HEK293 (cell line): Measurements from ENCODE around the gene NOS1AP.
A peak's percentile ranks its signal among the peaks of the same experiment; 100 is the strongest.
"Not testable (repeated sequence)": the region's sequence is repeated elsewhere in the genome, so short reads cannot be mapped to it uniquely, and the experiment has no call there.

Experiments
- CTCF ChIA-PET: fragments of 350-600 bp; formaldehyde crosslinking; extraction: SDS; loops from one replicate; lab custom pipeline; 2021; ENCODE audit warnings: antibody characterized with exemption; lab: Yijun Ruan, JAX
- POLR2A ChIA-PET: fragments of 300-600 bp; formaldehyde crosslinking; extraction: SDS; loops from one replicate; lab custom pipeline; 2020; ENCODE audit warnings: antibody characterized with exemption, inconsistent platforms; lab: Yijun Ruan, JAX
- H3K27ac ChIP-seq: fragments of 200-500 bp; sonication (Bioruptor generic); 2 replicates; pipeline ENCODE4 v1.5.1; 2014; ENCODE audit warnings: low read depth, low read length, control low read depth, inconsistent platforms; ENCODE audit errors: extremely low read depth
- H3K36me3 ChIP-seq, 2 experiments: fragments of 200-500 bp in 1 of 2; sonication (Bioruptor generic) in 1 of 2; 1 replicate in 1 of 2; 2 replicates in 1 of 2; pipeline ENCODE4 v1.5.1; 2014 to 2017; ENCODE audit warnings: inconsistent platforms in 2 of 2, low read length in 2 of 2; ENCODE audit not compliant: control insufficient read depth in 2 of 2, insufficient read depth in 1 of 2
- H3K4me1 ChIP-seq: fragments of 200-500 bp; sonication (Bioruptor generic); 2 replicates; pipeline ENCODE4 v1.5.1; 2014; ENCODE audit warnings: mild to moderate bottlenecking, low read length, inconsistent platforms; ENCODE audit not compliant: control insufficient read depth, insufficient read depth
- H3K4me3 ChIP-seq: 2 replicates; pipeline ENCODE4 v1.5.1; 2011; ENCODE audit warnings: low read depth, mild to moderate bottlenecking, control low read depth, low read length, moderate library complexity
- H3K9me3 ChIP-seq: fragments of 200-500 bp; sonication (Bioruptor generic); 2 replicates; pipeline ENCODE4 v1.5.1; 2014; ENCODE audit warnings: low read depth, low read length, inconsistent platforms; ENCODE audit not compliant: control insufficient read depth, insufficient read depth
- FEZF1 ChIP-seq: fragments of 450-650 bp; formaldehyde crosslinking; IDR thresholded peaks from 2 replicates; pipeline ENCODE4 v1.5.1; 2016; ENCODE audit warnings: missing biosample characterization, missing genetic modification characterization
- GLI2 ChIP-seq: fragments of 450-650 bp; formaldehyde crosslinking; IDR thresholded peaks from 2 replicates; pipeline ENCODE4; 2017; ENCODE audit warnings: missing biosample characterization, missing genetic modification characterization, low read depth, borderline replicate concordance
- GLIS1 ChIP-seq: fragments of 450-650 bp; formaldehyde crosslinking; IDR thresholded peaks from 2 replicates; pipeline ENCODE4 v1.5.1; 2016; ENCODE audit warnings: missing biosample characterization, missing genetic modification characterization
- IKZF3 ChIP-seq: fragments of 450-650 bp; IDR thresholded peaks from 2 replicates; pipeline ENCODE4 v1.5.0; 2018; ENCODE audit warnings: missing biosample characterization, mild to moderate bottlenecking, missing genetic modification characterization, moderate library complexity
- PRDM1 ChIP-seq: fragments of 450-650 bp; formaldehyde crosslinking; IDR thresholded peaks from 2 replicates; pipeline ENCODE4; 2016; ENCODE audit warnings: missing biosample characterization, missing genetic modification characterization
- RBAK ChIP-seq: fragments of 450-650 bp; formaldehyde crosslinking; IDR thresholded peaks from 2 replicates; pipeline ENCODE4 v1.5.1; 2016; ENCODE audit warnings: missing biosample characterization, missing genetic modification characterization
- SP7 ChIP-seq: fragments of 450-650 bp; formaldehyde crosslinking; IDR thresholded peaks from 2 replicates; pipeline ENCODE4 v1.5.1; 2016; ENCODE audit warnings: missing biosample characterization, missing genetic modification characterization
- ZBTB17 ChIP-seq: fragments of 450-650 bp; formaldehyde crosslinking; IDR thresholded peaks from 2 replicates; pipeline ENCODE4 v1.5.1; 2016; ENCODE audit warnings: missing biosample characterization, missing genetic modification characterization
- ZFHX2 ChIP-seq: fragments of 450-650 bp; formaldehyde crosslinking; conservative IDR thresholded peaks from 2 replicates; pipeline ENCODE4 v1.5.1; 2016; ENCODE audit warnings: missing biosample characterization, missing genetic modification characterization
- ZNF146 ChIP-seq: fragments of 450-650 bp; formaldehyde crosslinking; IDR thresholded peaks from 2 replicates; pipeline ENCODE4 v1.5.1; 2016; ENCODE audit warnings: missing biosample characterization, missing genetic modification characterization
- ZNF248 ChIP-seq: fragments of 450-650 bp; formaldehyde crosslinking; IDR thresholded peaks from 2 replicates; pipeline ENCODE4 v1.5.1; 2017; ENCODE audit warnings: missing biosample characterization, missing genetic modification characterization
- ZNF529 ChIP-seq: fragments of 450-650 bp; formaldehyde crosslinking; IDR thresholded peaks from 2 replicates; pipeline ENCODE4 v1.5.1; 2017; ENCODE audit warnings: missing genetic modification characterization, missing biosample characterization; ENCODE audit not compliant: insufficient replicate concordance
- ZNF600 ChIP-seq: fragments of 450-650 bp; formaldehyde crosslinking; IDR thresholded peaks from 2 replicates; pipeline ENCODE4 v1.5.1; 2016; ENCODE audit warnings: missing biosample characterization, missing genetic modification characterization
- ZNF747 ChIP-seq: fragments of 450-650 bp; formaldehyde crosslinking; IDR thresholded peaks from 2 replicates; pipeline ENCODE4 v1.5.1; 2016; ENCODE audit warnings: missing biosample characterization, missing genetic modification characterization
- ZSCAN30 ChIP-seq: fragments of 450-650 bp; IDR thresholded peaks from 2 replicates; pipeline ENCODE4 v1.5.1; 2018; ENCODE audit warnings: missing biosample characterization, mild to moderate bottlenecking, missing genetic modification characterization, moderate library complexity
- TF ChIP-seq, protein P1 (sequence below): fragments of 450-650 bp; formaldehyde crosslinking; IDR thresholded peaks from 2 replicates; pipeline ENCODE4 v1.5.1; 2016; ENCODE audit warnings: missing biosample characterization, missing genetic modification characterization
- TF ChIP-seq, protein P2 (sequence below): fragments of 450-650 bp; formaldehyde crosslinking; IDR thresholded peaks from 2 replicates; pipeline ENCODE4 v1.5.1; 2017; ENCODE audit warnings: missing biosample characterization, missing genetic modification characterization
- TF ChIP-seq, protein P3 (sequence below): fragments of 450-650 bp; formaldehyde crosslinking; IDR thresholded peaks from 2 replicates; pipeline ENCODE4 v1.5.1; 2016; ENCODE audit warnings: missing biosample characterization, missing genetic modification characterization
- TF ChIP-seq, protein P4 (sequence below): fragments of 450-650 bp; formaldehyde crosslinking; IDR thresholded peaks from 2 replicates; pipeline ENCODE4 v1.5.1; 2016; ENCODE audit warnings: missing biosample characterization, missing genetic modification characterization

NOS1AP gene

DNA sequence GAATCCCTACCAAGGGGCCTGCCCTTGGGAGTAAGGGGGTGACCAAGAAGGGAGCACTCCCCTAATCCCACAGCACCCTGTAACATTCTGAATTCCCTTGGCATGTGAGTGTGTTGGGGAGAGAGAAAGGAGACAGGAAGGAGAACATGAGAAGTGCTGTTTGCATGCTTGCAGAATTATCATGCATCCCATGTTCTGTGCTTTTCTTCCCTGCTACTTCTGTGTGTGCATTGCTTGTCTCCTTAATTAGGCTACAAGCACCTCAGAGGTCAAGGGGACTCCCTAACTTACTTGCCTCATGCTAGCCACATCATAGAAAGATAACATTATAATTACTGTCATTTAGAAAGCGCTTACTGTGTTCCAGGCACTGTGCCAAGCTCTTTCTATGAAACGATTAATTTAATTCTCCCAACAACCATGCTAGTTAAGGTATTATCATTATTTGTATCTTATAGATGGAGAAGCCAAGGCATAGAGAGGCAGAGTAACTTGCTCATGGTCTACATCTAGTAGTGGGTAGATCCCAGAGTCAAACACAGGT lies 11.1 kb downstream of the NOS1AP start (continued):
- TF ChIP-seq, protein P1, sequence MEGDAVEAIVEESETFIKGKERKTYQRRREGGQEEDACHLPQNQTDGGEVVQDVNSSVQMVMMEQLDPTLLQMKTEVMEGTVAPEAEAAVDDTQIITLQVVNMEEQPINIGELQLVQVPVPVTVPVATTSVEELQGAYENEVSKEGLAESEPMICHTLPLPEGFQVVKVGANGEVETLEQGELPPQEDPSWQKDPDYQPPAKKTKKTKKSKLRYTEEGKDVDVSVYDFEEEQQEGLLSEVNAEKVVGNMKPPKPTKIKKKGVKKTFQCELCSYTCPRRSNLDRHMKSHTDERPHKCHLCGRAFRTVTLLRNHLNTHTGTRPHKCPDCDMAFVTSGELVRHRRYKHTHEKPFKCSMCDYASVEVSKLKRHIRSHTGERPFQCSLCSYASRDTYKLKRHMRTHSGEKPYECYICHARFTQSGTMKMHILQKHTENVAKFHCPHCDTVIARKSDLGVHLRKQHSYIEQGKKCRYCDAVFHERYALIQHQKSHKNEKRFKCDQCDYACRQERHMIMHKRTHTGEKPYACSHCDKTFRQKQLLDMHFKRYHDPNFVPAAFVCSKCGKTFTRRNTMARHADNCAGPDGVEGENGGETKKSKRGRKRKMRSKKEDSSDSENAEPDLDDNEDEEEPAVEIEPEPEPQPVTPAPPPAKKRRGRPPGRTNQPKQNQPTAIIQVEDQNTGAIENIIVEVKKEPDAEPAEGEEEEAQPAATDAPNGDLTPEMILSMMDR (tag by site-specific recombination), result no peak
- TF ChIP-seq ZNF529 (tag by site-specific recombination), result no peak
- TF ChIP-seq ZNF248, result no peak
- TF ChIP-seq GLI2 (tag by site-specific recombination), result peak; percentile 36; the same call in 1 of the 2 replicates
- 0 out of 2 replicates have a peak, but pooled peaks have one; percentile 17 for TF ChIP-seq ZBTB17 (tag by site-specific recombination)
- TF ChIP-seq, protein P2, sequence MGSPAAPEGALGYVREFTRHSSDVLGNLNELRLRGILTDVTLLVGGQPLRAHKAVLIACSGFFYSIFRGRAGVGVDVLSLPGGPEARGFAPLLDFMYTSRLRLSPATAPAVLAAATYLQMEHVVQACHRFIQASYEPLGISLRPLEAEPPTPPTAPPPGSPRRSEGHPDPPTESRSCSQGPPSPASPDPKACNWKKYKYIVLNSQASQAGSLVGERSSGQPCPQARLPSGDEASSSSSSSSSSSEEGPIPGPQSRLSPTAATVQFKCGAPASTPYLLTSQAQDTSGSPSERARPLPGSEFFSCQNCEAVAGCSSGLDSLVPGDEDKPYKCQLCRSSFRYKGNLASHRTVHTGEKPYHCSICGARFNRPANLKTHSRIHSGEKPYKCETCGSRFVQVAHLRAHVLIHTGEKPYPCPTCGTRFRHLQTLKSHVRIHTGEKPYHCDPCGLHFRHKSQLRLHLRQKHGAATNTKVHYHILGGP (tag by site-specific recombination), result peak; percentile 81
- TF ChIP-seq ZSCAN30 (tag by site-specific recombination), result no peak
- TF ChIP-seq, all 188 proteins: peak for 11

DNA sequence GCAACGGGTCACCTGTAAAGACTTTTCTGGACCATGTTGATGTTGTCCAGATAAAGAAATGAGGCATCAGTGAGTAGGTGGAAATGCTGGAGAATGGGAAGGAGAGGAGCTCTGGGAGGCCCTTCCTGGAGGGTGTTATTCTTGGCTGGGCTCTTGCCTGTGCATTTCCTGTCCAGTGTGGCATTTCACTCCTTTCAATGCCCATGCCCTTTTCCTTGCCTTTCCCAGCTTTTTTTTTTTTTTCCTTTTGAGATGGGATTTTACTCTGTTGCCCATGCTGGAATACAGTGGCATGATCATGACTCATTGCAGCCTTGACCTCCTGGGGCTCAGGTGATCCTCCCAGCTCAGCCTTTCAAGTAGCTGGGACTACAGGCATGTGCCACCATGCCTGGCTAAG lies 11.8 kb downstream of the NOS1AP start:
- TF ChIP-seq FEZF1 (tag by site-specific recombination) (peak; percentile 63; the same call in 1 of the 2 replicates), ZNF747 (tag by site-specific recombination) (no peak), PRDM1 (peak; percentile 94), ZNF600 (tag by site-specific recombination) (0 out of 2 replicates have a peak, but pooled peaks have one; percentile 44), SP7 (tag by site-specific recombination) (peak; percentile 8; the same call in 1 of the 2 replicates), GLIS1 (tag by site-specific recombination) (peak; percentile 87), RBAK (no peak), IKZF3 (tag by site-specific recombination) (peak; percentile 31; the same call in 1 of the 2 replicates), ZFHX2 (peak; percentile 22; the same call in 1 of the 2 replicates)
- TF ChIP-seq, all 188 proteins: peak for 7
- peaks cover 14% of the 10 kb centered on the region for H3K4me1 ChIP-seq
- no peak overlapping the region for H3K4me3 ChIP-seq
- ChIA-PET CTCF (interaction anchor here (0.7 to 1.2 kb wide), 3 partner anchors 10 to 261 kb away, joined by 3 to 7 read pairs (median 4); no protein-coding TSS in a partner anchor), POLR2A (interaction anchor here (0.5 to 1.0 kb wide), 4 partner anchors 12 to 206 kb away, joined by 3 read pairs; partner anchors contain the start of gene NOS1AP)
- no peak overlapping the region for H3K27ac ChIP-seq
- no peaks in the 10 kb centered on the region for H3K9me3 ChIP-seq
- no peaks in the 10 kb centered on the region for H3K36me3 ChIP-seq

DNA sequence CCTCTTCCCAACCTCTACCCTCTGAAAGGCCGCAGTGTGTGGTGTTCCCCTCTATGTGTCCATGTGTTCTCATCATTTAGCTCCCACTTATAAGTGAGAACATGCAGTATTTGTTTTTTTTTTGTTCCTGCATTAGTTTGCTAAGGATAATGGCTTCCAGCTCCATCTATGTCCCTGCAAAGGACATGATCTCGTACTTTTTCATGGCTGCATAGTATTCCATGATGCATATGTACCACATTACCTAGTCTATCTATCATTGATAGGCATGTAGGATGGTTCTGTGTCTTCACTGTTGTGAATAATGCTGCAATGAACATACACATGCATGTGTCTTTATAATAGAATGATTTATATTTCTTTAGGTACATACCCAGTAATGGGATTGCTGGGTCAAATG lies 12.6 kb downstream of the NOS1AP start:
- POLR2A ChIA-PET, result interaction anchor here (0.7 kb wide), 1 partner anchor 178 kb away, joined by 3 read pairs; no protein-coding TSS in a partner anchor
- H3K4me1 ChIP-seq, result peaks cover 14% of the 10 kb centered on the region
- H3K27ac ChIP-seq, result not testable (repeated sequence)

More for the DNA sequence above, 12.6 kb downstream of the NOS1AP start:
- not testable (repeated sequence) for H3K36me3 ChIP-seq, H3K9me3 ChIP-seq, H3K4me3 ChIP-seq
- CTCF ChIA-PET, result interaction anchor here (0.7 to 0.9 kb wide), 2 partner anchors 9 to 260 kb away, joined by 3 to 7 read pairs; no protein-coding TSS in a partner anchor
- peak; percentile 99 for TF ChIP-seq ZNF146 (tag by site-specific recombination)
- TF ChIP-seq, protein P3, sequence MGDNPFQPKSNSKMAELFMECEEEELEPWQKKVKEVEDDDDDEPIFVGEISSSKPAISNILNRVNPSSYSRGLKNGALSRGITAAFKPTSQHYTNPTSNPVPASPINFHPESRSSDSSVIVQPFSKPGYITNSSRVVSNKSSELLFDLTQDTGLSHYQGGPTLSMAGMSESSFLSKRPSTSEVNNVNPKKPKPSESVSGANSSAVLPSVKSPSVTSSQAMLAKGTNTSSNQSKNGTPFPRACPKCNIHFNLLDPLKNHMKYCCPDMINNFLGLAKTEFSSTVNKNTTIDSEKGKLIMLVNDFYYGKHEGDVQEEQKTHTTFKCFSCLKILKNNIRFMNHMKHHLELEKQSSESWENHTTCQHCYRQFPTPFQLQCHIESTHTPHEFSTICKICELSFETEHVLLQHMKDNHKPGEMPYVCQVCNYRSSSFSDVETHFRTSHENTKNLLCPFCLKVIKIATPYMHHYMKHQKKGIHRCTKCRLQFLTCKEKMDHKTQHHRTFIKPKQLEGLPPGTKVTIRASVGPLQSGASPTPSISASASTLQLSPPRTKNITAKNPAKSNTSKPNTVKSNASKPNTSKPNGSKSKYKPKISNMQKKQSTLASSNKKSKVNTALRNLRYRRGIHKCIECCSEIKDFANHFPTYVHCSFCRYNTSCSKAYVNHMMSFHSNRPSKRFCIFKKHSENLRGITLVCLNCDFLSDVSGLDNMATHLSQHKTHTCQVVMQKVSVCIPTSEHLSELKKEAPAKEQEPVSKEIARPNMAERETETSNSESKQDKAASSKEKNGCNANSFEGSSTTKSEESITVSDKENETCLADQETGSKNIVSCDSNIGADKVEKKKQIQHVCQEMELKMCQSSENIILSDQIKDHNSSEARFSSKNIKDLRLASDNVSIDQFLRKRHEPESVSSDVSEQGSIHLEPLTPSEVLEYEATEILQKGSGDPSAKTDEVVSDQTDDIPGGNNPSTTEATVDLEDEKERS (tag by site-specific recombination), result peak; percentile 62; the same call in 1 of the 2 replicates
- TF ChIP-seq, protein P4, sequence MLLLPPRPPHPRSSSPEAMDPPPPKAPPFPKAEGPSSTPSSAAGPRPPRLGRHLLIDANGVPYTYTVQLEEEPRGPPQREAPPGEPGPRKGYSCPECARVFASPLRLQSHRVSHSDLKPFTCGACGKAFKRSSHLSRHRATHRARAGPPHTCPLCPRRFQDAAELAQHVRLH (tag by site-specific recombination), result peak; percentile 93
